Myocyte (in vitro differentiated cells): ENCODE data around the gene RARRES2. TPM values are rescaled to one million over a fixed set of nuclear protein-coding genes. Genes with fewer than 3 reads are reported as not detected.

Source experiments
- DNase-seq: peaks from one replicate; pipeline ENCODE4 v3.0.0-alpha.2; 2012; ENCODE audit warnings: low read depth
- total RNA-seq: library from RNA; depleted of rRNA; stranded (reverse); fragments of >200 nt; gene quantifications from 2 replicates; pipeline ENCODE4 v1.2.3, GENCODE V29; 2014

Gene RARRES2
- total RNA-seq, 1 donor from 2014 or later, result 202 TPM

GRCh38 chr7:150361807-150362621 lies 20.6 kb upstream of the RARRES2 start:
- DNase-seq, result no peak

GRCh38 chr7:150361402-150361801 lies 20.0 kb upstream of the RARRES2 start:
- no peak for DNase-seq

GRCh38 chr7:150360363-150361058 lies 19.1 kb upstream of the RARRES2 start:
- DNase-seq, result no peak

GRCh38 chr7:150359622-150360362 lies 18.4 kb upstream of the RARRES2 start:
- no peak for DNase-seq

- DNase-seq, result no peak
Measured at GRCh38 chr7:150358988-150359621, 17.7 kb upstream of the RARRES2 start.

- DNase-seq, result no peak
Measured at GRCh38 chr7:150358433-150358832, 17.0 kb upstream of the RARRES2 start.

GRCh38 chr7:150357771-150358427 lies 16.5 kb upstream of the RARRES2 start:
- no peak for DNase-seq

- peak; percentile 76 for DNase-seq
Measured at GRCh38 chr7:150357270-150357669, 15.8 kb upstream of the RARRES2 start.

GRCh38 chr7:150356265-150356897 lies 15.0 kb upstream of the RARRES2 start:
- peak; percentile 67 for DNase-seq

GRCh38 chr7:150355666-150356059 lies 14.2 kb upstream of the RARRES2 start:
- no peak for DNase-seq

GRCh38 chr7:150351587-150352194 lies 10.3 kb upstream of the RARRES2 start:
- no peak for DNase-seq

- DNase-seq, result no peak
Measured at GRCh38 chr7:150346922-150347321, 5.5 kb upstream of the RARRES2 start.

- DNase-seq, result no peak
Measured at GRCh38 chr7:150345012-150345411, 3.6 kb upstream of the RARRES2 start.

- no peak for DNase-seq
Measured at GRCh38 chr7:150344299-150344698, 2.9 kb upstream of the RARRES2 start.

GRCh38 chr7:150343225-150343624 lies 1.8 kb upstream of the RARRES2 start:
- DNase-seq, result no peak

- no peak for DNase-seq
Measured at GRCh38 chr7:150342121-150342408, 636 bp upstream of the RARRES2 start.

GRCh38 chr7:150340875-150341262 lies 560 bp downstream of the RARRES2 start:
- DNase-seq, result no peak

GRCh38 chr7:150340024-150340749 lies 1.2 kb downstream of the RARRES2 start:
- DNase-seq, result peak; percentile 97

GRCh38 chr7:150339409-150339809 lies 2.0 kb downstream of the RARRES2 start:
- DNase-seq, result peak; percentile 81
